Measurements from ENCODE around the gene SUSD1.

- TF ChIP-seq POLR2AphosphoS5 (IDR thresholded peaks at IDR 0.05), result no peak
- TF ChIP-seq CTCF (IDR thresholded peaks at IDR 0.05; ENCODE audit: poor library complexity, severe bottlenecking), result no peak
- TF ChIP-seq TAF1 (IDR thresholded peaks at IDR 0.05; ENCODE audit: low read depth), result no peak
- TF ChIP-seq EZH2 (IDR thresholded peaks at IDR 0.05; ENCODE audit: borderline replicate concordance, insufficient read depth, low read length, poor library complexity, severe bottlenecking), result no peak
- TF ChIP-seq EP300 (conservative IDR thresholded peaks at IDR 0.05; ENCODE audit: poor library complexity, severe bottlenecking), result no peak
- TF ChIP-seq REST (IDR thresholded peaks at IDR 0.05; ENCODE audit: borderline replicate concordance), result no peak
- no peak for TF ChIP-seq RAD21 (conservative IDR thresholded peaks at IDR 0.05)
- no peak for TF ChIP-seq MXI1 (conservative IDR thresholded peaks at IDR 0.05; ENCODE audit: poor library complexity, severe bottlenecking)
Observed at GRCh38 chr9:112007575-112008240, 167.4 kb downstream of the SUSD1 start.

All from neural cell (in vitro differentiated cells).